ENCODE measurements around the gene EPHB1. TPM values are rescaled to one million over a fixed set of nuclear protein-coding genes. Genes with fewer than 3 reads are reported as not detected.

EPHB1 gene
- total and polyA plus RNA-seq, 2 of the 13 experiments (the other 11 are each of a cell fraction or from before 2014, with no cell fraction given) = 0.07 to 0.21 TPM

DNA sequence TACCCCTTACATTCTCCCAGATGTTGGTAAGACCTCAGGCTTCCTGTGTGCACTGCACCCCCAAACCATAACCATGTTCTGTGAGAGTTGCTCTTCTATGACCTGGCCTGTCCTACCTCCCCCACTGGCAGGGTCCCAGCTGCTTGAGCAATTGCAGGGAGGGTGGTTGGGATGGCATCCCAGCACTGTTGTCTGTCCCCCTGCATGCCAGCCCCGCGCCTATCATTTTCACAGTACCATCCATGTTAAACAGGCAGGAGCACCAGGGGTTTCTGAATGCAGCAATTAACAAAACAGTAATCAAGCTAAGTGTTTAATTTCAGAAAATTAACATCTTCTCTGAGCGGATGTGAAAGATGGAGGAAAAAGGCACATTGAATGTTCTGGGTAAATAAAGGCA lies 345.5 kb downstream of the EPHB1 start:
- Histone ChIP-seq H3K9me3 (ENCODE audit: low read length) (no peaks in the 10 kb centered on the region), H3K9ac (ENCODE audit: insufficient read depth, low read depth, low read length) (no peak overlapping the region), H3K4me2 (ENCODE audit: low read depth, low read length) (no peak overlapping the region), H3K27ac (ENCODE audit: extremely low read length, insufficient read depth, low read length) (no peak overlapping the region), H2AFZ (ENCODE audit: low read length) (no peak overlapping the region), H3K79me2 (ENCODE audit: insufficient read depth, low read length) (no peaks in the 10 kb centered on the region), H3K36me3 (replicated peaks in 1 of 2; ENCODE audit: control insufficient read depth in 1 of 2, insufficient read depth in 2 of 2, low read length in 2 of 2) (no peaks in the 10 kb centered on the region), H3K4me3 (replicated peaks in 1 of 3; ENCODE audit: insufficient read depth in 1 of 3, low read depth in 2 of 3, low read length in 3 of 3) (no peak overlapping the region), H3K27me3 (ENCODE audit: control insufficient read depth in 1 of 2, insufficient read depth in 2 of 2, low read length in 2 of 2) (no peaks in the 10 kb centered on the region), H4K20me1 (ENCODE audit: insufficient read depth, low read length) (no peaks in the 10 kb centered on the region), H3K4me1 (ENCODE audit: insufficient read depth, low read length) (no peaks in the 10 kb centered on the region)
- TF ChIP-seq BHLHE40 (IDR thresholded peaks at IDR 0.05; ENCODE audit: low read length) (no peak), REL (CRISPR knock-in tag; conservative IDR thresholded peaks at IDR 0.05) (no peak), KLF16 (CRISPR knock-in tag; IDR thresholded peaks at IDR 0.05) (no peak), HOXD1 (CRISPR knock-in tag; IDR thresholded peaks at IDR 0.05) (no peak), ZNF225 (CRISPR knock-in tag; IDR thresholded peaks at IDR 0.05) (no peak), ZNF567 (CRISPR knock-in tag; IDR thresholded peaks at IDR 0.05; ENCODE audit: borderline replicate concordance) (no peak), ZNF501 (CRISPR knock-in tag; IDR thresholded peaks at IDR 0.05) (no peak), KDM5A (IDR thresholded peaks at IDR 0.05; ENCODE audit: borderline replicate concordance, low read length) (no peak), POLR2AphosphoS2 (IDR thresholded peaks at IDR 0.05; ENCODE audit: low read depth, low read length) (no peak)
- TF ChIP-seq, protein P1, sequence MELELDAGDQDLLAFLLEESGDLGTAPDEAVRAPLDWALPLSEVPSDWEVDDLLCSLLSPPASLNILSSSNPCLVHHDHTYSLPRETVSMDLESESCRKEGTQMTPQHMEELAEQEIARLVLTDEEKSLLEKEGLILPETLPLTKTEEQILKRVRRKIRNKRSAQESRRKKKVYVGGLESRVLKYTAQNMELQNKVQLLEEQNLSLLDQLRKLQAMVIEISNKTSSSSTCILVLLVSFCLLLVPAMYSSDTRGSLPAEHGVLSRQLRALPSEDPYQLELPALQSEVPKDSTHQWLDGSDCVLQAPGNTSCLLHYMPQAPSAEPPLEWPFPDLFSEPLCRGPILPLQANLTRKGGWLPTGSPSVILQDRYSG (CRISPR knock-in tag; IDR thresholded peaks at IDR 0.05) = no peak
- ChIA-PET CTCF (ENCODE audit: low intra/inter-chr PET ratio, low total read pairs) (no interaction called here), POLR2A (no interaction called here)
- no peak for FAIRE-seq
- intact Hi-C loops (cut with micrococcal nuclease; ENCODE audit: unreplicated experiment) (no loop called here), in situ Hi-C loops (cut with HindIII; ENCODE audit: extremely low pct_ligation_motif_present, low pct_unique_long_range_greater_than_20kb) (no loop called here)
- no TSS peak for BruUV-seq (replicated peaks)
- no peak for DNase-seq (ENCODE audit: low spot score)
- no peak for ATAC-seq
- 31% methylated on average over 3 of the region's 3 CpGs for WGBS (ENCODE audit: low lambda C conversion rate)
